ENCODE measurements around the gene DLG2. TPM values are rescaled to one million over a fixed set of nuclear protein-coding genes. Genes with fewer than 3 reads are reported as not detected.

The DLG2 gene
- total and polyA plus RNA-seq, 2 donors (not counting 3 experiments of a cell fraction or from before 2014, with no cell fraction given), result 0.15 to 1.1 TPM

DNA sequence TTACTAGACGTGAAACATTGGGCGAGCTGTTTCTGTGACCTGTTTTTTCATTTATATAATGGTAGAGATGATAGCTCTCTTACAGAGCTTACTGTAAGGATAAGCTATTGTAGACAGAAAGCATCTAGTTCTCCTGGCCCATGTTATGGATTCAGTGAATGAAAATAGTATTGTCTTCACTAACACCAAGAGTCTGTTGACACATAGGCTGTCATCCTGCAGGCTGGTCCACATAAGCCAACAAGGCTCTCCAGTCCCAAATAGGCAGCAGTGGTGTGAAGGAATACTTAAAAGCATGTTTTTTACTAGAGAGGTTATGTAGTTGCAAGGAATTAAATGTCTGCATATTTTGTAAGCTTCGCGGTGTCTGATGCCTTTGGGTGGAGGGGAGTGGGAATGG is 1963.2 kb downstream of the DLG2 start:
- Histone ChIP-seq H3K27me3 (ENCODE audit: control insufficient read depth in 2 of 2, insufficient read depth in 2 of 2, low read length in 2 of 2) (no peaks in the 10 kb centered on the region), H3K36me3 (ENCODE audit: control insufficient read depth in 2 of 2, extremely low read depth in 1 of 2, insufficient read depth in 2 of 2, low read length in 2 of 2) (no peaks in the 10 kb centered on the region), H3K4me1 (ENCODE audit: control insufficient read depth, extremely low read depth, insufficient read depth, low read length) (no peaks in the 10 kb centered on the region), H2AFZ (ENCODE audit: low read depth, low read length) (no peak overlapping the region), H3K9me1 (replicated peaks; ENCODE audit: control insufficient read depth, extremely low read depth, insufficient read depth, low read length) (no peaks in the 10 kb centered on the region), H3K4me2 (ENCODE audit: insufficient read depth, low read length) (no peak overlapping the region), H3K9me3 (replicated peaks; ENCODE audit: control insufficient read depth, insufficient read depth, low read length) (no peaks in the 10 kb centered on the region), H3K4me3 (replicated peaks in 1 of 3; ENCODE audit: insufficient read depth in 1 of 3, low read depth in 1 of 3, low read length in 3 of 3) (no peak overlapping the region), H4K20me1 (replicated peaks; ENCODE audit: control insufficient read depth, extremely low read depth, insufficient read depth, low read length) (no peaks in the 10 kb centered on the region), H3K27ac (ENCODE audit: insufficient read depth, low read depth, low read length) (no peak overlapping the region), H3K9ac (replicated peaks; ENCODE audit: extremely low read depth, insufficient read depth, low read length) (no peak overlapping the region), H3K79me2 (ENCODE audit: control insufficient read depth, insufficient read depth, low read length) (no peaks in the 10 kb centered on the region)
- ChIA-PET POLR2A (no interaction called here), CTCF (no interaction called here)
- no peak for DNase-seq (ENCODE audit: low read depth, low spot score)
- intact Hi-C loops (cut with micrococcal nuclease), result no loop called here
- TF ChIP-seq POLR2AphosphoS5 (IDR thresholded peaks at IDR 0.05; ENCODE audit: insufficient read depth, low read depth, low read length) (no peak), EZH2 (IDR thresholded peaks at IDR 0.05; ENCODE audit: borderline replicate concordance, low read depth, low read length, severe bottlenecking) (no peak), JUN (IDR thresholded peaks at IDR 0.05; ENCODE audit: borderline replicate concordance, insufficient read depth, insufficient read length, low read depth) (no peak)
- TF ChIP-seq, protein P1, sequence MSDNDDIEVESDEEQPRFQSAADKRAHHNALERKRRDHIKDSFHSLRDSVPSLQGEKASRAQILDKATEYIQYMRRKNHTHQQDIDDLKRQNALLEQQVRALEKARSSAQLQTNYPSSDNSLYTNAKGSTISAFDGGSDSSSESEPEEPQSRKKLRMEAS (IDR thresholded peaks at IDR 0.05; ENCODE audit: insufficient read depth, insufficient read length), result no peak
- TF ChIP-seq, protein P2, sequence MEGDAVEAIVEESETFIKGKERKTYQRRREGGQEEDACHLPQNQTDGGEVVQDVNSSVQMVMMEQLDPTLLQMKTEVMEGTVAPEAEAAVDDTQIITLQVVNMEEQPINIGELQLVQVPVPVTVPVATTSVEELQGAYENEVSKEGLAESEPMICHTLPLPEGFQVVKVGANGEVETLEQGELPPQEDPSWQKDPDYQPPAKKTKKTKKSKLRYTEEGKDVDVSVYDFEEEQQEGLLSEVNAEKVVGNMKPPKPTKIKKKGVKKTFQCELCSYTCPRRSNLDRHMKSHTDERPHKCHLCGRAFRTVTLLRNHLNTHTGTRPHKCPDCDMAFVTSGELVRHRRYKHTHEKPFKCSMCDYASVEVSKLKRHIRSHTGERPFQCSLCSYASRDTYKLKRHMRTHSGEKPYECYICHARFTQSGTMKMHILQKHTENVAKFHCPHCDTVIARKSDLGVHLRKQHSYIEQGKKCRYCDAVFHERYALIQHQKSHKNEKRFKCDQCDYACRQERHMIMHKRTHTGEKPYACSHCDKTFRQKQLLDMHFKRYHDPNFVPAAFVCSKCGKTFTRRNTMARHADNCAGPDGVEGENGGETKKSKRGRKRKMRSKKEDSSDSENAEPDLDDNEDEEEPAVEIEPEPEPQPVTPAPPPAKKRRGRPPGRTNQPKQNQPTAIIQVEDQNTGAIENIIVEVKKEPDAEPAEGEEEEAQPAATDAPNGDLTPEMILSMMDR (IDR thresholded peaks at IDR 0.05; ENCODE audit: extremely low read depth in 1 of 2, insufficient read depth in 1 of 2, low read depth in 1 of 2, low read length in 2 of 2), result no peak
- dilution Hi-C loops (cut with MboI; ENCODE audit: extremely low pct_ligation_motif_present, low sequenced_read_pairs), result no loop called here
- BruUV-seq (replicated peaks), result no TSS peak
- no peak for FAIRE-seq

DNA sequence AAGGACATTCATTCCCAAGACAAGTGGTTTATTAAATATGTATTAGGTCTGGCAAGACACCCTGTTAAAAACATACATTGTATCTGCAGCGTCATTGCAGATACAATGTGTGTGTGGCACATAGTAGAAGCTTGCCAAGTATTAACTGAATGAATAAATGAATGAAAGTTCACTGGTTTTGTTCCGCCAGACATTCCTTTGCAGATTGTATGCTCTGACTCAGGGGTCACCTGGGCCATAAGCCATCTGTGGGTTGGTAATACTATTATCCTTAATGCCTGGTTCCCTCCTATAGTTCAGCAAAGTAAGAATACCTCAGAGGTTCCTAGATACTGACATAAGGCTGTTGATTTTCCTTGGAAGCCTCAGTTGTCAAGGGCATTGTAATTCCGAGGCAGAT is 1963.7 kb downstream of the DLG2 start:
- Histone ChIP-seq H3K27ac (ENCODE audit: insufficient read depth, low read depth, low read length) (no peak overlapping the region), H3K79me2 (ENCODE audit: control insufficient read depth, insufficient read depth, low read length) (no peaks in the 10 kb centered on the region), H3K9me3 (replicated peaks; ENCODE audit: control insufficient read depth, insufficient read depth, low read length) (no peaks in the 10 kb centered on the region), H3K9me1 (replicated peaks; ENCODE audit: control insufficient read depth, extremely low read depth, insufficient read depth, low read length) (no peaks in the 10 kb centered on the region), H3K4me1 (ENCODE audit: control insufficient read depth, extremely low read depth, insufficient read depth, low read length) (no peaks in the 10 kb centered on the region), H3K27me3 (ENCODE audit: control insufficient read depth in 2 of 2, insufficient read depth in 2 of 2, low read length in 2 of 2) (no peaks in the 10 kb centered on the region), H3K4me2 (ENCODE audit: insufficient read depth, low read length) (no peak overlapping the region), H3K4me3 (replicated peaks in 1 of 3; ENCODE audit: insufficient read depth in 1 of 3, low read depth in 1 of 3, low read length in 3 of 3) (no peak overlapping the region), H4K20me1 (replicated peaks; ENCODE audit: control insufficient read depth, extremely low read depth, insufficient read depth, low read length) (no peaks in the 10 kb centered on the region), H3K9ac (replicated peaks; ENCODE audit: extremely low read depth, insufficient read depth, low read length) (no peak overlapping the region), H2AFZ (ENCODE audit: low read depth, low read length) (no peak overlapping the region), H3K36me3 (ENCODE audit: control insufficient read depth in 2 of 2, extremely low read depth in 1 of 2, insufficient read depth in 2 of 2, low read length in 2 of 2) (no peaks in the 10 kb centered on the region)
- intact Hi-C loops (cut with micrococcal nuclease) (no loop called here), dilution Hi-C loops (cut with MboI; ENCODE audit: extremely low pct_ligation_motif_present, low sequenced_read_pairs) (no loop called here)
- no TSS peak for BruUV-seq (replicated peaks)
- POLR2A ChIA-PET, result no interaction called here
- CTCF ChIA-PET, result no interaction called here
- FAIRE-seq (no peak), DNase-seq (ENCODE audit: low read depth, low spot score) (peak; percentile 9)
- TF ChIP-seq POLR2A (IDR thresholded peaks at IDR 0.05; ENCODE audit: low read depth, low read length) (no peak), GATA2 (IDR thresholded peaks at IDR 0.05; ENCODE audit: insufficient read depth, insufficient read length, low read depth, low read length) (no peak), EZH2 (IDR thresholded peaks at IDR 0.05; ENCODE audit: borderline replicate concordance, low read depth, low read length, severe bottlenecking) (no peak), POLR2AphosphoS5 (IDR thresholded peaks at IDR 0.05; ENCODE audit: insufficient read depth, low read depth, low read length) (no peak), JUN (IDR thresholded peaks at IDR 0.05; ENCODE audit: borderline replicate concordance, insufficient read depth, insufficient read length, low read depth) (no peak), FOS (IDR thresholded peaks at IDR 0.05; ENCODE audit: borderline replicate concordance, insufficient read depth, low read length) (no peak)
- TF ChIP-seq, protein P2 (IDR thresholded peaks at IDR 0.05; ENCODE audit: extremely low read depth in 1 of 2, insufficient read depth in 1 of 2, low read depth in 1 of 2, low read length in 2 of 2), result no peak
- TF ChIP-seq, protein P1 (IDR thresholded peaks at IDR 0.05; ENCODE audit: insufficient read depth, insufficient read length), result no peak
